DND-41 (cell line): ENCODE results near the gene OPCML.

ENCODE experiments used
- CTCF ChIP-seq: IDR thresholded peaks from 2 replicates; pipeline ENCODE4 v1.5.1; 2012; ENCODE audit warnings: borderline replicate concordance, low read length, moderate library complexity, mild to moderate bottlenecking; ENCODE audit not compliant: poor library complexity, severe bottlenecking; ENCODE audit errors: extremely low read depth
- EZH2 ChIP-seq: IDR thresholded peaks from 3 replicates; pipeline ENCODE4 v1.6.1; 2012; ENCODE audit warnings: borderline replicate concordance, low read depth, mild to moderate bottlenecking, moderate library complexity, low read length, inconsistent platforms; ENCODE audit not compliant: severe bottlenecking

GRCh38 chr11:133082841-133083488 lies 449.3 kb downstream of the OPCML start:
- TF ChIP-seq CTCF = no peak
- TF ChIP-seq EZH2 = no peak
